HG03354 (cell line): ENCODE measurements around the gene OSM.

ENCODE experiments used
- ATAC-seq: cut with Tn5 transposase; IDR thresholded peaks from one replicate; pipeline ENCODE4 v1.9.1; 2021; ENCODE audit warnings: mild to moderate bottlenecking; ENCODE audit not compliant: unreplicated experiment, poor library complexity, severe bottlenecking

OSM gene

GRCh38 chr22:30247974-30248373, 18.7 kb downstream of the OSM start:
- no peak for ATAC-seq

GRCh38 chr22:30247561-30247960, 19.1 kb downstream of the OSM start:
- no peak for ATAC-seq

DNA sequence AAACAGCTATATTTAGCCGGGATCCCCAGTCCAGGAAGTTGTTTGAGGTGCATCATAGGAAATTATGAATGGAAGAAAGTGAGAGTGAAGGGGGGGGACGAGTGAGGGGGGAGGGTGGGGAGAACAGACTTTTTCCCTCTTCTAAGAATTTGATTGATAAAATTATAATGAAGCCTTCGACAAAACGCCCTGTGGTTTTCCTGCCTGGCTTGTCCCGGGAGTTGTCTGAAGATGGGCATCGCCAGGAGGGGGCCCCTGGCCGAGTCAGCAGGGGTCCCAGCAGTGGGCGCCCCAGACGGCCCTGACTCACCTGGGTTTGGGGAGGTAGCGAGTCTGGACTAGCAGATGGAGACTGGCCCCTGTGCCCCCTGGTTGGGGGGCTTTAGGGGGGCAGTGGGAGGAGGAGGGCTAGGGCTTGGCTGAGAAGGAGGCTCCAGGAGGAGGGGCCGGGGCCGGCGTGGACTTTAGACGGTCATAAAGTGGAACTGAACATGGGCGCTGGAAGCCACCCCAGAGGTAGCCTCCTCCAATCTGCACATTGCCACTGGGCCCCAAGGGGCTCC, 19.8 kb downstream of the OSM start:
- ATAC-seq, result no peak

GRCh38 chr22:30245985-30246813, 20.5 kb downstream of the OSM start, which contains the start of gene LIF:
Gene LIF, minus strand, starts transcription at chr22:30246759. Its CDS starts 64 bp downstream, at chr22:30246695.
- ATAC-seq, result no peak

DNA sequence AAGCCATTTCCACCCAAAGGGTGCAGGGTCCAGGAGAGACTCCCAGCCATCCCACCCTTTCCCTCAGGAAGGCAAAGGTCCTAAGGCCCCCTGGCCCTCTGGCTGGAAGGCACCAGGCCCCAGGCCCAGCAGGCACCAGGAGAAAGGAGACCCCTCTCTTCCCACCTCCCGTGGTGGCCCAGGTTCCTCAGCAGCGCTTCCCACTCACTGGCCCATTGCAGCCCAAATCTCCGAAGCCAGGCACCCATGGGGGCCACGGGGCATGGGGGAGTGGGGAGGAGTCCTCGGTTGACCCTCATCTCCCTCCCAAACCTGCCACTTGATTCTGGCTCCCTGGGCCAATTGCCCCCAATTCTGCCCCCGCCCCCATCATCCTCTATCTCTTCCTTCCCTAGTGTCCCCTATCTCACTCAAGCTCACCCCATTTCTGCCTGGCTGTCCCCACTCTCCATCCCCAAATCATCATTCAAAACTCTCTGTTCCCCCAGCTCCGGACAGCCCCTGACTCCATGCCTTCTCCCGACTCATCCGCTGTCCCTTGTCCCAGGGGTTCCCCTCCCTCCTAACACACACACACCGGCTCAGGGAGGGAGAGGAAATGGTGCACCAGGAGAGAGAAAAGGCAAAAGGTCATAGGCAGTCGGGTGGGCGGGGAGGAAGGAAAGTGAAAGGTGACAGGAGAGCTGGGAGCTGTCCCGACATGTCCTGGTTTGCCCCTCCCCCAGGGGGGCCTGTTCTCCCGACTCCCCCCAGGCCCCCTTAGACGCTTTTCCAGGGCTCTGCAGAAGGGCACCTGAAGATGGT, 21.3 kb downstream of the OSM start:
- no peak for ATAC-seq

GRCh38 chr22:30244641-30245040, 22.0 kb downstream of the OSM start:
- no peak for ATAC-seq

GRCh38 chr22:30244066-30244465, 22.6 kb downstream of the OSM start:
- ATAC-seq, result no peak

DNA sequence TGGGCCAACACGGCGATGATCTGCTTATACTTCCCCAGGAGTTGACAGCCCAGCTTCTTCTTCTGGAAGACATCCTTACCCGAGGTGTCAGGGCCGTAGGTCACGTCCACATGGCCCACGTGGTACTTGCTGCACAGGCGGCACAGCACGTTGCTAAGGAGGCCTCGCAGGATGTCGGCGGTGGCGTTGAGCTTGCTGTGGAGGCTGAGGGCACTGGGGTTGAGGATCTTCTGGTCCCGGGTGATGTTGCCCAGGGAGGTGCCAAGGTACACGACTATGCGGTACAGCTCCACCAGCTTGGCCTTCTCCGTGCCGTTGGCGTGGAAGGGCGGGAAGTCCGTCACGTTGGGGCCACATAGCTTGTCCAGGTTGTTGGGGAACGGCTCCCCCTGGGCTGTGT, 23.0 kb downstream of the OSM start:
- ATAC-seq, result no peak

- ATAC-seq, result no peak
Observed at GRCh38 chr22:30241576-30242371, 24.9 kb downstream of the OSM start.

- no peak for ATAC-seq
Observed at GRCh38 chr22:30240541-30241417, 25.9 kb downstream of the OSM start.

- no peak for ATAC-seq
Observed at GRCh38 chr22:30239488-30240405, 26.9 kb downstream of the OSM start.

DNA sequence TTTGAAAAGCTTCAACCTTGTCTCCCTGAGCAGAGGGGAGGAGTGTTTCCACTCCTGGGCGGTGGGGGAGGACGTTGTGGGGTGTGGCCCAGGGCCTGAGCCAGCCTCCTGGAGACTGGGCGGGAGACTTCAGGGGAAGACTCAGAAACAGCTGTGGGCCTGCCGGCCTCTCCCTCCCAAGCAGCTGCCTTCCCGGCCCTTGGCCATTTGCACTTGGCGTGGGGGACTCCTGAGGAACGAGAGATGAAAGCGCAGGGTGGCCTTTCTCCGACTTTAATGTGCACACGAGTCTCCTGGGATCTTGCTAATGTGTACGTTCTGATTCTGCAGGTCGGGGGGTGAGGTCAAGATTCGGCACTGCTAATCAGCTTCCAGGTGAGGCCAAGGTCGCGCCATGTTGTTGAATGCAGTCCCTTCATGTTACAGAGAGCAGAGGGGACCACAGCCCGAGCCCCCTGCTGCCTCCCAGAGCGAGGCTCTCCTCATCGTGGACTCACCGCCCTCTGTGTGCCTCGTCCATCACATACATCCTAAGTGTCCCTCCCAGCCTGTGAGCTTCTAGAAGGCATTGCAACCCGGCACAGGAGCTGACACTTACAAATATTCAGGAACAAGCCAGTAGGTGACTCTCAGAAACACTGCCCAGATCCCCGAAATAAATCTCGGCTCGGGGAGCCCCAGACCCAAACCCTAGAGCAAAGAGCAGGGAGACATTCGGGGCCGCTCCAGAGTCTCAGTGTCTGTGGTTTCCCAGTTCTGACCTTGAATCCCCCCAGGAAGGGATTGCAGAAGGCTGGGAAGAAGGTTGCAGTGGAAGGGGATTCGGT, 27.8 kb downstream of the OSM start:
- ATAC-seq, result no peak

DNA sequence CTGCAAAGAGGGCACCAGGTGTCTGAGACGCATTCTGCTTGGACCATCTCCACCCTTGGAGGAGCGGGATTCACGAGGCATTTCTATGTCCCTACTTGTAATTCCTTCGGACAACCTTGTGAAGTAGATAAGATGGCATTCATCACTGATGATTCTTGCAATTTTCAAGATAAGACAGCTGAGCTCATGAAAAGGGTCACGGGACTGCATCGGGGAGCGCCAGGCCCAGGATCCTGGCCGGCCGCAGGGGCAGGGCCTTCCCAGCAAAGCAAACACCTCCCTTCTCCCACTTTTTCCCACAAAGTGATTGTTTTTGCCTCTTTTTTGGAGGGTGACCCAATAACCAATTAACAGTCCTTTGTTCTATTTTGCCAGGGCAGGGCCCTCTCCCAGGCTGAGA, 28.5 kb downstream of the OSM start:
- no peak for ATAC-seq

DNA sequence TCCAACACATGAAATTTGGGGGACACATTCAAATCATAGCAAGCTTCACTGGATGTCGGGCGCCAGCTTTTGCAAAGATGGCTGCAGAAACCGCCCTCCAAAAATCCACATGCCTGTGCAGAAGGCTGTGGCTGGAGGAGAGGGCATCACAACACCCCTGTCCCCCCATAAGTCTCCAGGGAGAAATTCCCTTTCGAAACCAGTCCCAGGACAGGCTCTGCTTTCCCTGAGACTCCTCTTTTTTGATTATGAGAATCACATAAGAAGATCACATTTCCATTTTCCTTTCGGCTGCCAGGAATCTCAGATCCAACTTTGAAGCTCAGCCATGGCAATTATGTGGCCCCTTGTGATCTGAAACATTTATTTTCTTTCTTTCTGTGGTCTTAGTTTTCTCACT, 29.8 kb downstream of the OSM start:
- ATAC-seq, result no peak

DNA sequence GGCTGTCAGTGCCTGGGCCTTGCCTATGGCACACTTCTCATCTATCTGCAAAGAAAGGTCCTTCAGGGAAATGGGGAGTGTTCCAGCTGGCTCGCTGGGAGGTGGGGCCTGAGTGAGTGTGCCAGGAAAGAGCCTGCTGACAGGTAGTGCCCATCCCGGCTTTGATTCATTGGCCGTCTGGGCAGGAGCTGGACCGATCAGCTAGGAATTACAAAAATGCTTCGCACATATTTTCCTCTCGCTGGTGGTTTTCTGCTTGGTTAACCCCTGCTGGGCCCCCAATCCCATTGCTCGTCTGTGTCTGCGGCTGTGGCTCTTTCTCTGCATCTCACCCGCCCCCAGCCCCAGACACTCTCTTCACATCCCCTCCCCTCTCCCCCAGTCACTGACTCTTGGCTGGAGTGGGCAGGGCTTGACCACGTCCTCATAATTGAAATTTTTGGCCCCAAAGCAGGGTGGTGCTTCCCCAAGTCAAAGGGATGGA, 30.9 kb downstream of the OSM start:
- no peak for ATAC-seq

GRCh38 chr22:30234786-30235470, 31.7 kb downstream of the OSM start:
- ATAC-seq, result no peak
